Mesangial cell (primary cell): ENCODE data around the gene GRK3. TPM values are rescaled to one million over a fixed set of nuclear protein-coding genes. Genes with fewer than 3 reads are reported as not detected.

Experiments used
- total RNA-seq: library from RNA; depleted of rRNA; stranded (reverse); fragments of >200 nt; gene quantifications from 2 replicates; pipeline ENCODE4 v1.2.3, GENCODE V29; 2015

The GRK3 gene
- 0.76 and 0.81 TPM in 2 replicates for total RNA-seq

DNA sequence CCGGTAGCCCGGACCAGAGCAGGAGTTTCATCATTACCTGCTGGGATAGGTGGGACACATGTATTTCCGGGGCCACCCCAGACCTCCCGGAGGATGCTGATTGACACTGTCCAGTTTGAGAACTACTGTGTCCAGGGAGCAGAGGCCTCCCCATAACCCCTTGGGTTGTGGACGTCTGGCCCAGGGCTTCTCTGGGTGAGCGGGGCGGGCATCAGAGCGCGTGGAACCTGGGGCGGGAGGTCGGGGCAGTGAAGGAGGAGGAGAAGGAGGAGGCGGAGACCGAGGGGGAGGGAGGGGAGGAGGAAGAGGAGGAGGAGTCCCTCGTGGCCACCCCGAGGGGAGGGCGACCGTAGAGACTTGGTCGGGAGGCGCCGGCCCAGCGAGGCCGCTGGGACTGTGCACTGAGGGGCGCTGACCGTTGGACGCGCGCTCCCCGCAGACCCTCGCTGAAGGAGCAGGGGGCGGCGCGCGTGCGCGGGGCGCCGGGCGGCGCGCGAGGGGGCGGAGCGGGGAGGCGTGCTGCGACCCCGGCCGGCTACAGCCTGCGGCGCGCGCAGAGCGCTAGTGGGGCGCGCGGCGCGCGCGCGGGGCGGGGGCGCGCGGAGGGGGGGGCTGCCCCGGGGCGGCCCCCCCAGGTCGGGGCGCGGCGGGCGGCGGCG, at the start of gene GRK3:
Gene GRK3 (plus strand): TSS at position 356 of the 659 bp plus-strand sequence. CDS start 366 bp downstream, outside the sequence.

DNA sequence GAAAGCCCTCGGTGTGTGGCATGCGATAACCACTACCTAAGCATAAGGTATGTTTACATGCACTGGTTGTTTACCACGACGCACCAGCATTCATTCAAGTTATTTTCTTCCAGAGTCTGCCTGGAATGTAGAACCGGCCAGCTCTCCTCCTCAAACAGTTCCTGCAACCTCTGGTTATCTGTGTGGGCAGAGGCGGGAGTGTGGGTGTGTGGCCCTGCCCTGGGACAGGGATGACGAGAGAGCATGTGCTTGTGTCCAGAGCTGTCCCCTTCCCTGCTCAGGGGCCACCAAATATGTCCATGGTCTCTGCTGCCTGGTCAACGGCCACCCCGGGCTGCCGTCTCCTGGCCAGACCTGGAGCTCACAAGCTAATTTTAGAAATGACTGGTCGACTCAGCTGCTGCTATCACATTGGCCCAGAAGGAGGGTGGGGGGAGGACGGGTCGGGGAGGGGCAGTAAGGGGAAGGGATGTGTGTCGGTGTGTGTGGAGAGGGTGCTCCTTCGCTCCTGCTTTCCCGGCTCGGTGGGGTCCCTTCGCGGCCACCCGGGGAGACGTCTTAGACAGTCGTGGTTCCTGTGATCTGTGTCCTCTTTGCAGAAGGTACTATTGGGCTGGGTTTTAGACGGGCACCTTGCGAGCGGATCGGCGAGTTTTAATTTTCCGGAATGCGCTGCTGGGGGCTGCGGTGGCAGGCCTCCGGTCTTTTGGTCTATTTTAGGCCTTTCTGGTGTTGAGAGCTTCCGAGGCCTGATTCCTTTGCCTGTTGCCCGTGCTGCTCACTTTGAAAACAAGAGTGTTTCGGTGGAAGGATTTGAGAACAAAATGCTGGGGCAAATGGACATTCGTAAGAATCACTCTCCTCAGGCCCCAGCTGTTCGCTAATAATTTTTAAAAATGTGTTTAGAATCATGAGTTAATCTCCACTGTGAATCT, 177.5 kb downstream of the GRK3 start, which contains the start of gene MYO18B:
Gene MYO18B (plus strand): TSS at position 497 of the 935 bp plus-strand sequence. CDS start 18,905 bp downstream, outside the sequence.

Other genes starting within 250 kb of the GRK3 start
- not detected in 2 replicates for gene MYO18B, start 177.5 kb downstream of the GRK3 start, total RNA-seq